ENCODE results near the gene TNS1. TPM values are rescaled to one million over a fixed set of nuclear protein-coding genes. Genes with fewer than 3 reads are reported as not detected.

TNS1 gene
- total and polyA plus RNA-seq, 8 donors = 139 to 327 (median 159) TPM

DNA sequence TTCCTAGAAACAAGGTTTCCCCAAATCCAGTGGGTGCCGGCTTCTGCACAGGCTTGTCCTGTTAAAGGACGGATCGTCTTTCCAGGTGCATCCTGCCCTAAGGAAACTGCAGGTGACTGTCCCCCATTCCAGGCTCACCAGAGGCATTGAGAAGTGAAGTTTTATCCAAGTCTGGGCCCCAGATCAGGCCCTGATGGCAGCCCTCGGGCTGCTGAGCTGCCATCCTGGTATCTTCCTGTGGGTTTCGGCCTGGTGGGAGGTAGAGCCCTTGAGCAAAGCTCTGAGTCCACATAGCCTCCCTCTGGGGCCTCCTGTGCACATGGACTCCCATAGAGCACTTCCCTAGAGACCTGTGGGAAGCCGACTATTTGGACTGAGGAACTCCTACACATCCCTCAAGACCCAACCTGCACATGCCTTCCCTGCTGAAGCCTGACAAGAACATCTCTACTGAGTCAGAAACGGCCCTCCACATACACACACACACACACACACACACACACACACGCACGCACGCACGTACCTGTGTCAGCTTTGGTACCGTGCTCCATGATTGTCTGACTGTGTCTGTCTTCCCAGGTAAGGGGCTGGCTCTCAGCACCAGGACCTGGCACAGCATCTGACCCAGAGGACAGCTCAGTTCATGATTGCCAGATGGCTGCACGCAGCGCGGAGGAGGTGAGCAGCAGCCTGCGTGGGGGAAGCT is 16.4 kb downstream of the TNS1 start:
- Histone ChIP-seq H3K4me1 (peaks cover 15 to 34% of the 10 kb centered on the region in 2 donors), H3K4me3 (no peak overlapping the region), H3K36me3 (no peaks in the 10 kb centered on the region), H3K9me3 (no peaks in the 10 kb centered on the region), H3K27ac (no peak overlapping the region), H3K27me3 (no peaks in the 10 kb centered on the region)
- no peak for ATAC-seq
- intact Hi-C loops (cut with DNase I) = loop anchor here in 1 of 2 donors (5.0 kb wide), 1 partner anchor 44 kb away; no protein-coding TSS in a partner anchor
- no peak for DNase-seq
- TF ChIP-seq, protein P1, sequence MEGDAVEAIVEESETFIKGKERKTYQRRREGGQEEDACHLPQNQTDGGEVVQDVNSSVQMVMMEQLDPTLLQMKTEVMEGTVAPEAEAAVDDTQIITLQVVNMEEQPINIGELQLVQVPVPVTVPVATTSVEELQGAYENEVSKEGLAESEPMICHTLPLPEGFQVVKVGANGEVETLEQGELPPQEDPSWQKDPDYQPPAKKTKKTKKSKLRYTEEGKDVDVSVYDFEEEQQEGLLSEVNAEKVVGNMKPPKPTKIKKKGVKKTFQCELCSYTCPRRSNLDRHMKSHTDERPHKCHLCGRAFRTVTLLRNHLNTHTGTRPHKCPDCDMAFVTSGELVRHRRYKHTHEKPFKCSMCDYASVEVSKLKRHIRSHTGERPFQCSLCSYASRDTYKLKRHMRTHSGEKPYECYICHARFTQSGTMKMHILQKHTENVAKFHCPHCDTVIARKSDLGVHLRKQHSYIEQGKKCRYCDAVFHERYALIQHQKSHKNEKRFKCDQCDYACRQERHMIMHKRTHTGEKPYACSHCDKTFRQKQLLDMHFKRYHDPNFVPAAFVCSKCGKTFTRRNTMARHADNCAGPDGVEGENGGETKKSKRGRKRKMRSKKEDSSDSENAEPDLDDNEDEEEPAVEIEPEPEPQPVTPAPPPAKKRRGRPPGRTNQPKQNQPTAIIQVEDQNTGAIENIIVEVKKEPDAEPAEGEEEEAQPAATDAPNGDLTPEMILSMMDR (IDR thresholded peaks at IDR 0.05) = no peak

DNA sequence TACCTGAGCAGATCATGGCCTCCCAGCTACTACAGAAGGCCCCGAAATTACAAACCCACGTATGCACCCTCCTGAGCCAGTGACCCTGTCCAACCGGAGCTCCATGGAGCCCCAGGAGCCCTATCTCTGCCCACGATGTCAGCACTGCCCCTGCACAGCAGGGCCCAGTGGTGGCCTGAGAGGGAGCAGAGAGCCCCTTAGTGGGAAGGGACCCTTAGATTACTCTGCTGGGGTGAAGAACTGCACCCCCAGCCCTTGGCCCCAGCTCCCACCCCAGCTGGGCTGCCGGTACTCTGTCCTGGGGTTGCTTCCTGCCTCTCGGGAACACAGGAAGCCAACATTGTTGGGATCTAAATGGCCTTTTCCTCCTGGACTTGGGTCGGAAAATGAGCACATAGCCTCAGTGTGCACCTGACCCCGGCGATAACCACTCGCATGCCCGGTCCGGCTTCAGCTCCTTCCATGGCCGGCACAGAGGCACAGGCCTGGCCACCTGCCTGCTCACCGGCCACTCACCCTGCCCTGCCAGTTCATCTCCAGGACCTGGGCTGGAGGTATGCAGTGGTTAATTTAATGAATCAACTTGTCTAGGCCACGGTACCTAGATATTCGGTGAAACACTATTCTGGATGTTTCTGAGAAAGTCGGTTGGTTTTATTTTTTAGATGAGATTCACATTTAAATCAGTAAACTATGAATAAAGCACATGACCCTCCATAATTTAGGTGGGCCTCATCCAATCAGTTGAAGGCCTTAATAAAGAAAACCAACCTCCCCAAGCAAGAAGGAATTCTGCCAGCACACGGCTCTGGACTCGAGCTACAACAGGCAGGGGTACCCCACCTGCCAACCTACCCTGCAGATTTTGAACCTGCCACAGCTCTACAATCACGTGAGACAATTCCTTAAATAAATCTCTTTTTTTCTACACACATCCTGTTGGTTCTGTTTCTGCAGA is 19.2 kb downstream of the TNS1 start:
- TF ChIP-seq, protein P1 (IDR thresholded peaks at IDR 0.05) = no peak
- peaks cover 29 to 50% of the 10 kb centered on the region in 2 donors for H3K4me1 ChIP-seq
- H3K9me3 ChIP-seq = no peaks in the 10 kb centered on the region
- intact Hi-C loops (cut with DNase I) = no loop called here
- DNase-seq = no peak
- H3K36me3 ChIP-seq = no peaks in the 10 kb centered on the region
- no peak for ATAC-seq
- peak overlapping the region; percentile 26 to 60 for H3K27ac ChIP-seq
- H3K4me3 ChIP-seq = no peak overlapping the region
- H3K27me3 ChIP-seq = no peaks in the 10 kb centered on the region

DNA sequence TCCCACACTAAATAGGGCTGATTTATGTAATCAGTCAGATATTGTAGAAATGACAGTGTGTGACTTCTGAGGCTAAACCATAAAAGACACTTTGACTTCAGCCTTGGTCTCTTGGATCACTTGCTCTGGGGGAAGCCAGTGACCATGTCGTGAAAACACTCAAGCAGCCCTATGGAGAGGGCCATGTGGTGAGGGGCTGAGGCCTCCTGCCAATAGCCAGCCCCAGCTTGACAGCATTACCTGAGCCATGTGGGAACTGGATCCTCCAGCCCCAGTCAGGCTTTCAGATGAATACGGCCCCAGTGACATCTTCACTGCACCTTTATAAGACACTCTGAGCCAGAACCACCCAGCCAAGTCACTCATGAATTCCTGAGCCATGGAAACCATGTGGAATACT is 20.8 kb downstream of the TNS1 start:
- intact Hi-C loops (cut with DNase I) = no loop called here
- ATAC-seq = no peak
- H3K27me3 ChIP-seq = no peaks in the 10 kb centered on the region
- no peaks in the 10 kb centered on the region for H3K36me3 ChIP-seq
- peaks cover 19 to 46% of the 10 kb centered on the region in 2 donors for H3K4me1 ChIP-seq
- H3K27ac ChIP-seq = peak overlapping the region in 1 of 2 donors; percentile 58
- no peak for DNase-seq
- no peak overlapping the region for H3K4me3 ChIP-seq
- H3K9me3 ChIP-seq = no peaks in the 10 kb centered on the region
- TF ChIP-seq, protein P1 (IDR thresholded peaks at IDR 0.05) = no peak

DNA sequence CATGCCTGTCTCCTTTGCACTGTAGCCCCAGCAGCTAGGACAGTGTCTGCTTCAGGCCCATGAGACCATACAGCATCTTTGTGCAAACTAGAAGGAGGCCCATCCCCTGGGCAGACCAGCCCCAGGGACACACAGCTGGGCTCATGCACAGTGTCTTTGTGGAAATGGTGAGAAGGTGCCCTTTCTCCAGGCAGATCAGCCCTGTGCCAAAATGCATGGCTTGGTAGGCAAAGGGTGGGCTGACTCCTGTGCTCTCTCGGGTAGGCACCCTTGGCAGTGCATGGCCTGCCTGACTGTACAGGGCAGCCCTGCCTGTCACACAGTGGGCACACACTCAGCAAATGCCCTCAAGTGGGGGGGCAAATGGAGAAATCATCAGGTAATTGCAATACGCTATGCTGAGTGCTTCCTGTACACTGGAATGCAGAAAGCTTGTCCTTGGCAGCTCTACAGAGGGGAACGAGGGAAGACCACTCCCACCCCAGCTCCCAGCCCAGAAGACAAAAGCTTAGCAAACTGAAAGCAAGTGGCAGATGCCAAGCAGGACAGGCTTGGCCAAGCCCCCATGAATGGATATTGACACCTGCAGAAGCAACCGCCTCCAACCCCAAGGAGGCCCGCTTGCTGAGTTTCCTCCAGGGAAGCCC is 21.6 kb downstream of the TNS1 start:
- ATAC-seq = peak; percentile 36
- H3K36me3 ChIP-seq = no peaks in the 10 kb centered on the region
- H3K27me3 ChIP-seq = no peaks in the 10 kb centered on the region
- peak in 1 of 4 donors; percentile 60 for DNase-seq
- TF ChIP-seq, protein P1 (IDR thresholded peaks at IDR 0.05) = no peak
- no peaks in the 10 kb centered on the region for H3K9me3 ChIP-seq
- H3K4me1 ChIP-seq = peaks cover 19 to 46% of the 10 kb centered on the region in 2 donors
- H3K4me3 ChIP-seq = no peak overlapping the region
- intact Hi-C loops (cut with DNase I) = no loop called here
- H3K27ac ChIP-seq = peak overlapping the region; percentile 3 to 58
